ENCODE measurements around the gene DOCK6. TPM values are rescaled to one million over a fixed set of nuclear protein-coding genes. Genes with fewer than 3 reads are reported as not detected.

The DOCK6 gene
- total and polyA plus RNA-seq, 10 of the 15 experiments (the other 5 are each of a cell fraction or from before 2014, with no cell fraction given), result 0.76 to 24.8 (median 4.7) TPM

DNA sequence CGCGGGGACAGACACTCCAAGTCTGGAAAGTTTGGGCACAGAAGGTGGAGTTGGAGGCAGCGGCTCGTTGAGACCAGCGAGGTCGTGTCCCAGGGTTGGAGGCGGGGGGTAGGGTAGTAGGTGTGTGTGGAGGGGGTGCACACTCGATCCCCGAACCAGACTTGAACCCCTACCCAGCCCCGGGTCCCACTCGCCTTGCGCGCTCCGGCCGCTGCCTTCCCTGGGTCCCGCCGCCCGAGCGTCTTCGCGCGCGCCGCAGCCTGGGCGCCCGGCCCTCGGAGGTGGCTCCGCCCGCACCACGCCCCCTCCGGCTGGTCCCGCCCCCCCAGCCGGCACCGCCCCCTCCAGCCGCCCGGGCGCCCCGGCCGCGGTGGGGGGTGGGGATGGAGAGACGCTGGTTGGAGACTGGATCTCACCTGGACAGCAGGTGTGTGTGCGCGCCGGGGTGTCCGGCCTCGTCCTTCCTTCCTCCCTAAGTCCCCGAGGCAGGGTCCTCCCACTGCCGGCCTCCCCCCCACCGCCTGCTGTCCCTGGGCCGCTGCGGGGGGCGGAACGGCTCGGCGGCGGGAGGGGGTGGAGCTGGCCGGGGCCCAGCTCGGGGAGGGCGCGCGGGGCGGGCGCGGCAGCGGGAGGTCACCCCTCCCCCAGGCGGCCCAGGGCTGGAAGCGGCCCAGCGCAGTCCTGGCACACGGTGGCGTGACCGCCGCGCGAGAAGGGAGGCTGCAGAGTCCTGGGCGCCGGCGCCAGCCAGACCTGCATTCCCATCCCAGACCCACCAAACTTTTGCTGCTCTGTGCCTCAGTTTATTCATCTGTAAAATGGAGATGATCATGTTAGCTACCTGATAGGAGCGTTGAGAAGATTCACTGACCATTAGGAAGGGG lies 64.8 kb downstream of the DOCK6 start, which contains the start of gene KANK2 (continued):
- peak; percentile 15; the same call in 1 of the 2 replicates for TF ChIP-seq CHD2 (IDR thresholded peaks at IDR 0.05; ENCODE audit: borderline replicate concordance, low read depth, low read length)
- TF ChIP-seq TARDBP (IDR thresholded peaks at IDR 0.05; ENCODE audit: borderline replicate concordance), result no peak
- TF ChIP-seq NR2C2 (IDR thresholded peaks at IDR 0.05; ENCODE audit: borderline replicate concordance, control insufficient read depth, insufficient read length, low read depth), result no peak
- no peak for TF ChIP-seq CREB1 (IDR thresholded peaks at IDR 0.05; ENCODE audit: low read depth)
- TF ChIP-seq IKZF1 (conservative IDR thresholded peaks at IDR 0.05), result 0 out of 2 replicates have a peak, but pooled peaks have one; percentile 26
- no peak for TF ChIP-seq SMC3 (IDR thresholded peaks at IDR 0.05; ENCODE audit: borderline replicate concordance, low read length)
- TF ChIP-seq CBFB (IDR thresholded peaks at IDR 0.05; ENCODE audit: low read depth), result no peak

DNA sequence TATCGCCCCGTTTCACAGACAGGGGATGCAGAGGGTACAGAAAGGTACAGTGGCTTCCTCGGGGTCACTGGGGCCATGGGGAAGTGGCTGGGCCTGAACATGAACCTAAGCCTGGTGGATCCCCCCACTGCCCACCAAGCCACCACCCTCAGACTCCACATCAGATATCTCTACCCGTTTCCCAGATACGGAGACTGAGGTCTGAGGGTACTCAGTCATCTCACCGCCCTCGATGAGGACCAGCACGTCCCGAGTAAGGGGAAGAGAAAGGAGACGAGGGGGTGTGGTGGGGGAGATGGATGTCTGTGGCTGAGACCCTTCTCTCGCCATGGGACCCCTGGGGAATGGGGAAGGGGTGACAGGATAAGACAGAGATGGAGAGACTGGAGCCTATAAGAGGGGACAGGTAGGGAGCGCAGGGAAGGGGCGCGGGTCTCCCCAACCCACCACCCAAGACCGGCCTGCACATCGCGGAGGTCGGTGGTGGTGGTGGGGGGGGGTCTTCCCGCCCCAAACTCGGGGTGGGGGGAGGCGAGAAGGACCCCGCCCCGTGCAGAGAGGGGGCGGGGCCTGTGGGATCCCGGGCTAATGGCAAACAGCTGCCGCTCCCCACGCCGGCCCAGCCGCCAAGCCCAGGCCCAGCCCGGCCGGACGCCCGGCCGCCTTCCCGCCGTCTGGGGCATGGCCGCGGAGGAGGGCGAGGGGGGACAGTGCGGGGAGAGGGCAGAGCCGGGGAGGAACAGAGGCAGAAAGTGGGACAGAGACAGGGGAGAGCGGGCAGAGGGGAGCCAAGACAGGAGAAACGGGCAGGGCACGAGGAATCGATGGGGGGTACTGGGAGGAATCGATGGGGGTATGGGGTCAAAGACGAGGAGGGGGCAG lies 65.7 kb downstream of the DOCK6 start:
- in situ Hi-C loops (cut with MboI) (no loop called here), intact Hi-C loops (cut with micrococcal nuclease; ENCODE audit: unreplicated experiment) (loop anchor here (2.0 kb wide), 1 partner anchor 42 kb away; the partner anchor contains the start of gene SPC24)
- DNase-seq (ENCODE audit: low read depth, low spot score) (no peak), ATAC-seq (peak; percentile 31), FAIRE-seq (no peak)
- Histone ChIP-seq H3K36me3 (ENCODE audit: control insufficient read depth in 2 of 2, insufficient read depth in 2 of 2, low read length in 1 of 2) (no peaks in the 10 kb centered on the region; a peak in 1 of 4 replicates), H3K9me3 (replicated peaks; ENCODE audit: control insufficient read depth, insufficient read depth, low read length) (no peaks in the 10 kb centered on the region; the same call in 2 of the 3 replicates), H4K20me1 (ENCODE audit: control insufficient read depth, insufficient read depth) (no peaks in the 10 kb centered on the region), H3K79me2 (ENCODE audit: control insufficient read depth, insufficient read depth, low read length) (peaks cover 3% of the 10 kb centered on the region), H2AFZ (ENCODE audit: control insufficient read depth, low read depth, low read length) (peak overlapping the region; percentile 82), H3K4me1 (ENCODE audit: control insufficient read depth, insufficient read depth, low read length) (peaks cover 16% of the 10 kb centered on the region), H3K27ac (ENCODE audit: control insufficient read depth, insufficient read depth) (peak overlapping the region; percentile 42), H3K27me3 (replicated peaks in 1 of 2; ENCODE audit: control insufficient read depth in 2 of 2, insufficient read depth in 2 of 2, low read length in 1 of 2) (no peaks in the 10 kb centered on the region), H3K9ac (ENCODE audit: control insufficient read depth, insufficient read depth, low read length) (peak overlapping the region; percentile 49; the same call in 1 of the 2 replicates), H3K4me2 (ENCODE audit: control insufficient read depth, insufficient read depth) (peak overlapping the region; percentile 77), H3K4me3 (peak overlapping the region; percentile 97)
- CTCF ChIA-PET, result no interaction called here
- 14% methylated on average over 34 of the region's 47 CpGs for WGBS (ENCODE audit: insufficient coverage, insufficient replicate concordance, low lambda C conversion rate, missing lambda C conversion rate)
- SMC1A ChIA-PET (ENCODE audit: uncharacterized antibody, unreplicated experiment), result no interaction called here
- TF ChIP-seq YY1 (IDR thresholded peaks at IDR 0.05; ENCODE audit: low read depth, low read length) (peak; percentile 14; the same call in 1 of the 2 replicates), PAX5 (IDR thresholded peaks at IDR 0.05; ENCODE audit: borderline replicate concordance, low read depth, low read length) (no peak)
- POLR2A ChIA-PET, result no interaction called here
- no TSS peak for BruUV-seq (replicated peaks)
- RAD21 ChIA-PET (ENCODE audit: unreplicated experiment), result no interaction called here
